Activated T-helper 9 cell treated with anti-CD3 and anti-CD28 coated beads, Interleukin-2, amount 50 U/mL, for 16 hours (primary cell): Measurements from ENCODE around the gene SPATA46.

Experiments
- DNase-seq: peaks from one replicate; pipeline ENCODE4 v3.0.0-alpha.2; 2020; ENCODE audit warnings: low read depth

The SPATA46 gene

GRCh38 chr1:162373541-162374260 is 3.0 kb downstream of the SPATA46 start:
- no peak for DNase-seq

- DNase-seq: no peak
Measured at GRCh38 chr1:162373072-162373427, 3.6 kb downstream of the SPATA46 start.

GRCh38 chr1:162372159-162373071 is 4.2 kb downstream of the SPATA46 start:
- DNase-seq: no peak

GRCh38 chr1:162371611-162372010 is 5.0 kb downstream of the SPATA46 start:
- no peak for DNase-seq

- no peak for DNase-seq
Measured at GRCh38 chr1:162370721-162371120, 5.9 kb downstream of the SPATA46 start.

- no peak for DNase-seq
Measured at GRCh38 chr1:162370161-162370560, 6.5 kb downstream of the SPATA46 start.

GRCh38 chr1:162369571-162369970 is 7.1 kb downstream of the SPATA46 start:
- no peak for DNase-seq

GRCh38 chr1:162368451-162368850 is 8.2 kb downstream of the SPATA46 start:
- no peak for DNase-seq

- no peak for DNase-seq
Measured at GRCh38 chr1:162367772-162368171, 8.9 kb downstream of the SPATA46 start.

GRCh38 chr1:162367073-162367472 is 9.6 kb downstream of the SPATA46 start:
- no peak for DNase-seq

GRCh38 chr1:162366671-162367070 is 10.0 kb downstream of the SPATA46 start:
- no peak for DNase-seq

- DNase-seq: no peak
Measured at GRCh38 chr1:162366149-162366548, 10.5 kb downstream of the SPATA46 start.

- no peak for DNase-seq
Measured at GRCh38 chr1:162365284-162366020, 11.2 kb downstream of the SPATA46 start.

- DNase-seq: no peak
Measured at GRCh38 chr1:162364498-162364897, 12.2 kb downstream of the SPATA46 start.

- no peak for DNase-seq
Measured at GRCh38 chr1:162363823-162364222, 12.8 kb downstream of the SPATA46 start.

GRCh38 chr1:162361349-162361748 is 15.3 kb downstream of the SPATA46 start:
- no peak for DNase-seq

- DNase-seq: no peak
Measured at GRCh38 chr1:162360874-162361260, 15.8 kb downstream of the SPATA46 start.

GRCh38 chr1:162360237-162360873 is 16.3 kb downstream of the SPATA46 start:
- no peak for DNase-seq

GRCh38 chr1:162359523-162360236 is 17.0 kb downstream of the SPATA46 start:
- no peak for DNase-seq

GRCh38 chr1:162358928-162359327 is 17.7 kb downstream of the SPATA46 start:
- no peak for DNase-seq

- DNase-seq: no peak
Measured at GRCh38 chr1:162357681-162358266, 18.9 kb downstream of the SPATA46 start.
